ENCODE data around the gene AOPEP.

DNA sequence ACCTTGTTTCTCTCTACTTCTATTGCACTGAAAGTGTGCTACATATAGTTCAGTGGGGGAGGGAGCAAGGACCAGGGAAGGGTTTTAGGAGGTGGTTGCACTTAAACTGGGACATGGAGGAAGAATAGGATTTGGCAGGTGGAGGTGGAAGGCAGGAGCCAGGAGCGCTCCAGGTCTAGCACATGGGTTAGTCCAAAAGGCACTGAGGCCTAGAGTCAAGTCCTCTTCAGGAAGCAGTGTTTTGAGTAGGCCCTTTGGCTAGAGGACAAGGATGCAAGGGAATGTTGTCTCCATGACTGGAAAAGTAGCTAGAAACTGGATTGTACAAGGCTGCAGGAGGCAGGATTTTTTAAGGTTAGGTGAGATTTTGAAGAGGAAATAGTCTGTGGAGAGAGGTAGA, 31.5 kb downstream of the AOPEP start:
- TF ChIP-seq, protein P1, sequence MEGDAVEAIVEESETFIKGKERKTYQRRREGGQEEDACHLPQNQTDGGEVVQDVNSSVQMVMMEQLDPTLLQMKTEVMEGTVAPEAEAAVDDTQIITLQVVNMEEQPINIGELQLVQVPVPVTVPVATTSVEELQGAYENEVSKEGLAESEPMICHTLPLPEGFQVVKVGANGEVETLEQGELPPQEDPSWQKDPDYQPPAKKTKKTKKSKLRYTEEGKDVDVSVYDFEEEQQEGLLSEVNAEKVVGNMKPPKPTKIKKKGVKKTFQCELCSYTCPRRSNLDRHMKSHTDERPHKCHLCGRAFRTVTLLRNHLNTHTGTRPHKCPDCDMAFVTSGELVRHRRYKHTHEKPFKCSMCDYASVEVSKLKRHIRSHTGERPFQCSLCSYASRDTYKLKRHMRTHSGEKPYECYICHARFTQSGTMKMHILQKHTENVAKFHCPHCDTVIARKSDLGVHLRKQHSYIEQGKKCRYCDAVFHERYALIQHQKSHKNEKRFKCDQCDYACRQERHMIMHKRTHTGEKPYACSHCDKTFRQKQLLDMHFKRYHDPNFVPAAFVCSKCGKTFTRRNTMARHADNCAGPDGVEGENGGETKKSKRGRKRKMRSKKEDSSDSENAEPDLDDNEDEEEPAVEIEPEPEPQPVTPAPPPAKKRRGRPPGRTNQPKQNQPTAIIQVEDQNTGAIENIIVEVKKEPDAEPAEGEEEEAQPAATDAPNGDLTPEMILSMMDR (IDR thresholded peaks at IDR 0.05), result no peak
- no peak for TF ChIP-seq POLR2AphosphoS5 (IDR thresholded peaks at IDR 0.05)
- no peak for TF ChIP-seq EP300 (IDR thresholded peaks at IDR 0.05)
- no peak for TF ChIP-seq POLR2A (IDR thresholded peaks at IDR 0.05)

Measured in gastroesophageal sphincter (tissue), 3 donors.